HCT116 (cell line): Measurements from ENCODE around the gene MTMR6. TPM values are rescaled to one million over a fixed set of nuclear protein-coding genes. Genes with fewer than 3 reads are reported as not detected.

Experiments
- ATAC-seq: fragments of 200-7000 bp; cut with Tn5 transposase; 2 replicates; pipeline ENCODE4 v1.9.1; 2020; ENCODE audit warnings: mild to moderate bottlenecking, moderate library complexity
- BruUV-seq: library from RNA; stranded (reverse); fragments of 400-500 nt; replicated peaks from 2 replicates; lab custom pipeline; 2021; lab: Mats Ljungman, UMichigan
- CTCF ChIA-PET: fragments of 300-600 bp; sonication (Branson Sonifier 250); formaldehyde crosslinking; loops from one replicate; lab custom pipeline; 2021; ENCODE audit warnings: antibody characterized with exemption; lab: Charles Lee
- POLR2A ChIA-PET: fragments of 300-600, 350-600 bp; sonication (Branson Sonifier 250); formaldehyde crosslinking; loops from one replicate; lab custom pipeline; 2021; ENCODE audit warnings: antibody characterized with exemption; lab: Charles Lee
- RAD21 ChIA-PET, 2 experiments: fragments of 300-600 bp; sonication (Branson Sonifier 250); formaldehyde crosslinking; loops; one replicate each; lab custom pipeline; 2023; ENCODE audit warnings: low total read pairs in 2 of 2; ENCODE audit not compliant: uncharacterized antibody in 2 of 2, unreplicated experiment in 2 of 2, low non-redundant PET in 1 of 2; lab: Charles Lee
- DNase-seq: peaks from one replicate; pipeline ENCODE4 v3.0.0-alpha.2; 2010; ENCODE audit warnings: low read depth, low spot score
- H2AFZ ChIP-seq: fragments of 200-600 bp; shearing (Covaris generic), sonication (generic); 2 replicates; pipeline ENCODE4 v1.6.1; 2017; ENCODE audit warnings: low read depth, mixed run types, mixed read lengths, antibody characterized with exemption, low read length; ENCODE audit not compliant: poor library complexity, severe bottlenecking
- H3K27ac ChIP-seq: 2 replicates; pipeline ENCODE4 v1.5.1; 2012; ENCODE audit warnings: low read depth, low read length
- H3K27me3 ChIP-seq: fragments of 200-600 bp; sonication (generic); 2 replicates; pipeline ENCODE4 v1.6.1; 2016; ENCODE audit warnings: mixed run types, low read length, mixed read lengths; ENCODE audit not compliant: insufficient read depth
- H3K36me3 ChIP-seq, 2 experiments: fragments of 200-500 bp in 1 of 2; fragments of 200-600 bp in 1 of 2; sonication (Bioruptor generic) in 1 of 2; sonication (generic) in 1 of 2; 2 replicates each; pipeline versions ENCODE4 v1.5.1 to v1.6.1; 2014 to 2016; ENCODE audit warnings: low read length in 2 of 2, inconsistent platforms in 1 of 2, mixed read lengths in 1 of 2, mixed run types in 1 of 2; ENCODE audit not compliant: insufficient read depth in 2 of 2, control insufficient read depth in 1 of 2
- H3K4me1 ChIP-seq, 2 experiments: fragments of 200-600 bp in 1 of 2; sonication (generic) in 1 of 2; 2 replicates each; pipeline versions ENCODE4 v1.5.1 to v1.6.1; 2012 to 2017; ENCODE audit warnings: low read length in 2 of 2, inconsistent platforms in 1 of 2, mild to moderate bottlenecking in 1 of 2, mixed read lengths in 1 of 2, mixed run types in 1 of 2, moderate library complexity in 1 of 2; ENCODE audit not compliant: insufficient read depth in 2 of 2, control insufficient read depth in 1 of 2
- H3K4me2 ChIP-seq: fragments of 200-600 bp; sonication (generic); 2 replicates; pipeline ENCODE4 v1.6.1; 2017; ENCODE audit warnings: mixed run types, low read length, mixed read lengths
- H3K4me3 ChIP-seq, 2 experiments: fragments of 200-600 bp in 1 of 2; sonication (generic) in 1 of 2; replicated peaks in 1 of 2; 2 replicates each; pipeline ENCODE4 v1.5.1; 2011 to 2016; ENCODE audit warnings: low read length in 2 of 2, control low read depth in 1 of 2, low read depth in 1 of 2, mild to moderate bottlenecking in 1 of 2, mixed read lengths in 1 of 2, mixed run types in 1 of 2
- H3K79me2 ChIP-seq: fragments of 200-600 bp; sonication (generic); 2 replicates; pipeline ENCODE4 v1.6.1; 2017; ENCODE audit warnings: mild to moderate bottlenecking, mixed run types, low read length, moderate library complexity, mixed read lengths; ENCODE audit not compliant: insufficient read depth
- H3K9ac ChIP-seq: fragments of 200-600 bp; sonication (generic); 2 replicates; pipeline ENCODE4 v1.6.1; 2016; ENCODE audit warnings: low read length, mixed read lengths
- H3K9me2 ChIP-seq: fragments of 200-600 bp; sonication (generic), shearing (Covaris generic); 2 replicates; pipeline ENCODE4 v1.6.1; 2017; ENCODE audit warnings: mixed run types, mild to moderate bottlenecking, moderate library complexity; ENCODE audit not compliant: insufficient read depth
- H3K9me3 ChIP-seq, 2 experiments: fragments of 200-500 bp in 1 of 2; fragments of 200-600 bp in 1 of 2; sonication (Bioruptor generic) in 1 of 2; sonication (generic) in 1 of 2; 2 replicates each; pipeline ENCODE4 v1.6.1; 2014 to 2017; ENCODE audit warnings: low read length in 2 of 2, mixed read lengths in 2 of 2, inconsistent platforms in 1 of 2, low read depth in 1 of 2, mild to moderate bottlenecking in 1 of 2, mixed run types in 1 of 2, moderate library complexity in 1 of 2; ENCODE audit not compliant: control insufficient read depth in 1 of 2, insufficient read depth in 1 of 2
- H4K20me1 ChIP-seq: fragments of 200-600 bp; sonication (generic), shearing (Covaris generic); 2 replicates; pipeline ENCODE4 v1.6.1; 2017; ENCODE audit warnings: mixed run types, mild to moderate bottlenecking, moderate library complexity; ENCODE audit not compliant: insufficient read depth
- EZH2 ChIP-seq: fragments of 200-600 bp; sonication (generic); IDR thresholded peaks from 2 replicates; pipeline ENCODE4 v1.6.1; 2017; ENCODE audit warnings: antibody characterized with exemption, mixed run types
- POLR2A ChIP-seq: IDR thresholded peaks from 2 replicates; pipeline ENCODE4 v1.7.0; 2011; ENCODE audit warnings: borderline replicate concordance; ENCODE audit not compliant: insufficient read depth, insufficient read length; ENCODE audit errors: extremely low read depth
- SRF ChIP-seq: IDR thresholded peaks from 2 replicates; pipeline ENCODE4 v1.6.1; 2012; ENCODE audit warnings: low read depth
- ZNF274 ChIP-seq: fragments of 200-500 bp; sonication (Bioruptor generic); IDR thresholded peaks from 2 replicates; pipeline ENCODE4 v1.6.1; 2014; ENCODE audit warnings: mild to moderate bottlenecking, low read depth, low read length, inconsistent platforms
- intact Hi-C: fragments of 100-400 bp; cut with micrococcal nuclease; formaldehyde crosslinking; loops from 2 replicates; pipeline ENCODE4 v1.10.0; 2022
- total RNA-seq: library from RNA; stranded (reverse); gene quantifications from one replicate; pipeline ENCODE4 v1.2.1, GENCODE V29; 2021; ENCODE audit not compliant: unreplicated experiment
- TF ChIP-seq, protein P1 (sequence below), 3 experiments: fragments of 200-600 bp in 1 of 3; sonication (generic) in 1 of 3; IDR thresholded peaks in 2 of 3; conservative IDR thresholded peaks in 1 of 3; 2 replicates each; pipeline ENCODE4 v1.5.1; 2012 to 2017; ENCODE audit warnings: low read depth in 2 of 3, low read length in 2 of 3, antibody characterized with exemption in 1 of 3, borderline replicate concordance in 1 of 3, control low read depth in 1 of 3, mild to moderate bottlenecking in 1 of 3, mixed read lengths in 1 of 3, mixed run types in 1 of 3, moderate library complexity in 1 of 3; ENCODE audit not compliant: insufficient read depth in 1 of 3
- TF ChIP-seq, protein P2 (sequence below): IDR thresholded peaks from 2 replicates; pipeline ENCODE4 v1.6.1; 2011; ENCODE audit warnings: mild to moderate bottlenecking, low read length, moderate library complexity; ENCODE audit not compliant: insufficient replicate concordance; ENCODE audit errors: extremely low read depth
- TF ChIP-seq, protein P3 (sequence below): IDR thresholded peaks from 2 replicates; pipeline ENCODE4 v1.6.1; 2012

MTMR6 gene
- total RNA-seq, 1 experiment from 2014 or later: 11.4 TPM

DNA sequence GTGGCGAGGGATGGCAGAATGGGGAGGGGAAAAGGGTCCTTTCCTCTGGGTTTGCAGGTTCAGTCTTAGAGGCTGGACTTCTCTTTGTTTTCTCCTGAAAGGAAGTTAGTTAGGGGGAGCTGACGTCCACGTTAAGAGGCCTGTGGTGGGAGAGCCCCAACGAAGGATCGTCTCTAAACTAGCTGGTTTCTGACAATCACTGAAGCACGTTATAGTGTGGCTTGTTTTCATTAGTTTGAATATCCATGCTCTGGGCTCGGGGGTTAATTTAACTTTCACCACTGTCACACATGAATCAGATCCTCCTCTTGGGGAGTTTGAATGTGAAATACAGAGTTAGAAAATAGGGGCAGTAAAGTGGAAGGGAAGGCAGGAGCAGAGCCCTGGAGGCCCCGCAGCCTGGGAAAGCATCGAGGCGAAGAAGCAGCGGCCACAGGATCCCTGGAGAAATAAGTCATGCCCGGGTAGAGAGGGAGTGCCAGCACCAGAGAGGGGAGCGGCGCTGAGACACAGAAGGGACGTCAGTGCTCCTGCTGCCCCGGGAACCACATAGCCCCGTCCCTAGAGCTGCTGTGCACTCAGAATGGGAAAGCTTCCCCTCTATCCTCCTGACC lies 84.1 kb downstream of the MTMR6 start:
- ChIA-PET POLR2A (no interaction called here), RAD21 (no interaction called here), CTCF (no interaction called here)
- Histone ChIP-seq H4K20me1 (no peaks in the 10 kb centered on the region), H3K4me2 (no peak overlapping the region), H3K9me3 (no peaks in the 10 kb centered on the region), H3K9me2 (no peaks in the 10 kb centered on the region), H3K4me1 (no peaks in the 10 kb centered on the region), H3K4me3 (no peak overlapping the region), H3K27ac (no peak overlapping the region), H3K36me3 (no peaks in the 10 kb centered on the region), H3K79me2 (no peaks in the 10 kb centered on the region), H3K27me3 (peaks cover 16% of the 10 kb centered on the region), H3K9ac (no peak overlapping the region), H2AFZ (no peak overlapping the region)
- no TSS peak for BruUV-seq
- ATAC-seq (no peak), DNase-seq (no peak)
- intact Hi-C loops: no loop called here
- TF ChIP-seq, protein P1, sequence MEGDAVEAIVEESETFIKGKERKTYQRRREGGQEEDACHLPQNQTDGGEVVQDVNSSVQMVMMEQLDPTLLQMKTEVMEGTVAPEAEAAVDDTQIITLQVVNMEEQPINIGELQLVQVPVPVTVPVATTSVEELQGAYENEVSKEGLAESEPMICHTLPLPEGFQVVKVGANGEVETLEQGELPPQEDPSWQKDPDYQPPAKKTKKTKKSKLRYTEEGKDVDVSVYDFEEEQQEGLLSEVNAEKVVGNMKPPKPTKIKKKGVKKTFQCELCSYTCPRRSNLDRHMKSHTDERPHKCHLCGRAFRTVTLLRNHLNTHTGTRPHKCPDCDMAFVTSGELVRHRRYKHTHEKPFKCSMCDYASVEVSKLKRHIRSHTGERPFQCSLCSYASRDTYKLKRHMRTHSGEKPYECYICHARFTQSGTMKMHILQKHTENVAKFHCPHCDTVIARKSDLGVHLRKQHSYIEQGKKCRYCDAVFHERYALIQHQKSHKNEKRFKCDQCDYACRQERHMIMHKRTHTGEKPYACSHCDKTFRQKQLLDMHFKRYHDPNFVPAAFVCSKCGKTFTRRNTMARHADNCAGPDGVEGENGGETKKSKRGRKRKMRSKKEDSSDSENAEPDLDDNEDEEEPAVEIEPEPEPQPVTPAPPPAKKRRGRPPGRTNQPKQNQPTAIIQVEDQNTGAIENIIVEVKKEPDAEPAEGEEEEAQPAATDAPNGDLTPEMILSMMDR (IDR thresholded peaks at IDR 0.05 in 2 of 3, conservative IDR thresholded peaks at IDR 0.05 in 1 of 3; ENCODE audit: borderline replicate concordance in 1 of 3, insufficient read depth in 1 of 3, low read depth in 2 of 3, low read length in 2 of 3): no peak
- TF ChIP-seq, protein P2, sequence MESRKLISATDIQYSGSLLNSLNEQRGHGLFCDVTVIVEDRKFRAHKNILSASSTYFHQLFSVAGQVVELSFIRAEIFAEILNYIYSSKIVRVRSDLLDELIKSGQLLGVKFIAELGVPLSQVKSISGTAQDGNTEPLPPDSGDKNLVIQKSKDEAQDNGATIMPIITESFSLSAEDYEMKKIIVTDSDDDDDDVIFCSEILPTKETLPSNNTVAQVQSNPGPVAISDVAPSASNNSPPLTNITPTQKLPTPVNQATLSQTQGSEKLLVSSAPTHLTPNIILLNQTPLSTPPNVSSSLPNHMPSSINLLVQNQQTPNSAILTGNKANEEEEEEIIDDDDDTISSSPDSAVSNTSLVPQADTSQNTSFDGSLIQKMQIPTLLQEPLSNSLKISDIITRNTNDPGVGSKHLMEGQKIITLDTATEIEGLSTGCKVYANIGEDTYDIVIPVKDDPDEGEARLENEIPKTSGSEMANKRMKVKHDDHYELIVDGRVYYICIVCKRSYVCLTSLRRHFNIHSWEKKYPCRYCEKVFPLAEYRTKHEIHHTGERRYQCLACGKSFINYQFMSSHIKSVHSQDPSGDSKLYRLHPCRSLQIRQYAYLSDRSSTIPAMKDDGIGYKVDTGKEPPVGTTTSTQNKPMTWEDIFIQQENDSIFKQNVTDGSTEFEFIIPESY: no peak
- no peak for TF ChIP-seq EZH2
- no peak for TF ChIP-seq ZNF274
- TF ChIP-seq, protein P3, sequence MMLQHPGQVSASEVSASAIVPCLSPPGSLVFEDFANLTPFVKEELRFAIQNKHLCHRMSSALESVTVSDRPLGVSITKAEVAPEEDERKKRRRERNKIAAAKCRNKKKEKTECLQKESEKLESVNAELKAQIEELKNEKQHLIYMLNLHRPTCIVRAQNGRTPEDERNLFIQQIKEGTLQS: no peak
- no peak for TF ChIP-seq SRF
- TF ChIP-seq POLR2A: no peak
